Choroid plexus epithelial cell (primary cell): ENCODE measurements around the gene ADIPOR2.
"Not testable (repeated sequence)": the region's sequence is repeated elsewhere in the genome, so short reads cannot be mapped to it uniquely, and the experiment has no call there.

Source experiments
- DNase-seq: peaks from one replicate; pipeline ENCODE4 v3.0.0-alpha.2; 2010; ENCODE audit warnings: low read depth
- H3K4me3 ChIP-seq: 2 replicates; pipeline ENCODE4 v1.5.1; 2011; ENCODE audit warnings: low read depth, mild to moderate bottlenecking, control low read depth, low read length, moderate library complexity
- CTCF ChIP-seq: conservative IDR thresholded peaks from 2 replicates; pipeline ENCODE4 v1.5.1; 2011; ENCODE audit warnings: low read depth, mild to moderate bottlenecking, control low read depth, inconsistent platforms, low read length, moderate library complexity

ADIPOR2 gene

GRCh38 chr12:1815108-1815507, 124.2 kb downstream of the ADIPOR2 start:
- DNase-seq: no peak
- H3K4me3 ChIP-seq: no peak overlapping the region
- no peak for TF ChIP-seq CTCF

- DNase-seq: no peak
- TF ChIP-seq CTCF: no peak
- no peak overlapping the region for H3K4me3 ChIP-seq
Measured at GRCh38 chr12:1815814-1816729, 125.2 kb downstream of the ADIPOR2 start.

GRCh38 chr12:1816730-1817348, 126.0 kb downstream of the ADIPOR2 start:
- no peak for TF ChIP-seq CTCF
- no peak for DNase-seq
- no peak overlapping the region for H3K4me3 ChIP-seq

- not testable (repeated sequence) for DNase-seq, H3K4me3 ChIP-seq
Measured at GRCh38 chr12:1817928-1818327, 127.1 kb downstream of the ADIPOR2 start.

- H3K4me3 ChIP-seq: no peak overlapping the region
- DNase-seq: no peak
- TF ChIP-seq CTCF: no peak
Measured at GRCh38 chr12:1819050-1819449, 128.2 kb downstream of the ADIPOR2 start.

GRCh38 chr12:1819571-1819970, 128.7 kb downstream of the ADIPOR2 start:
- no peak for TF ChIP-seq CTCF
- DNase-seq: no peak
- no peak overlapping the region for H3K4me3 ChIP-seq

GRCh38 chr12:1820191-1820895, 129.5 kb downstream of the ADIPOR2 start, which contains the start of gene LRTM2:
TSS of gene LRTM2 (plus strand) at chr12:1820565. CDS start at chr12:1828149, 7,584 bp downstream.
- no peak within 1 kb of the TSS for H3K4me3 ChIP-seq
- no peak for TF ChIP-seq CTCF
- no peak for DNase-seq
